NOMO-1 (cell line): ENCODE data around the gene PHF21A.

Experiments used
- DNase-seq, 2 experiments: peaks; one replicate each; lab custom pipeline; 2025; ENCODE audit not compliant: unreplicated experiment in 2 of 2; lab: John Stamatoyannopoulos, UW

Gene PHF21A

DNA sequence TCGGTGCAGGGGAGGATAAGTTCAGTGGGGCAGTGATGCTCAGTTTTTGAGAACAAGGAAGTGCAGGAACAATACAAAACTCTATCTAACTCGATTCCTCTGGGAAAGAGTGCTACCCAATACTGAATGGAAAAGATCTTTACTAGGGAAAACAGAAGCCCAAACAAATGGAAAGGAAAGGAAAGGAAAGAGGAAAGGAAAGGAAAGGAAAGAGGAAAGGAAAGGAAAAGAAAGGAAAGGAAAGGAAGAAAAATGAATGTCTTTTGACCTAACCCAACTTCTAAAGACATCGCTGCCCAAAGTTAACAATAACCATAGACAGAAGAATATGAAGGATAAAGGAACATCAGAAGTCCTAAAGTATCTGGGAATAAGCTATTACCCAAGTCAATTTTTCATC, 41.6 kb downstream of the PHF21A start:
- DNase-seq = no peak

DNA sequence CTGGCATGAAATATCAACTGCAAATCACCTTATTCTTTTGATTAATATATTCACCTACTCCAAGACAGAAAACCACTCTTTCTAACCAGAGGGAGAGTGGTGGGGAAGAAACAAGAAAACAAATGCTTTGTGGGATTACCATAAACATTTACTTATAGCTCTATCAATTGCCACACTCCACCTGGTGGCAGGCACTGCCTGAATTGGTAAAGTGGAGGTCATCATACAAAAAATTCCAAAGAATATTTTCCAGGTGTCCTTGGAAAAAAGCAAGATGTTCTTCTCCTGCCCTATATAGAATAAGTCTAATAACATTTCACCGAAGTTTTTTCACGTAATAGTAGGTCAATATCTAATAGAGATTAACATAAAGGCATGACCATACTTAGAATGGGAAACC, 45.3 kb downstream of the PHF21A start:
- no peak for DNase-seq

DNA sequence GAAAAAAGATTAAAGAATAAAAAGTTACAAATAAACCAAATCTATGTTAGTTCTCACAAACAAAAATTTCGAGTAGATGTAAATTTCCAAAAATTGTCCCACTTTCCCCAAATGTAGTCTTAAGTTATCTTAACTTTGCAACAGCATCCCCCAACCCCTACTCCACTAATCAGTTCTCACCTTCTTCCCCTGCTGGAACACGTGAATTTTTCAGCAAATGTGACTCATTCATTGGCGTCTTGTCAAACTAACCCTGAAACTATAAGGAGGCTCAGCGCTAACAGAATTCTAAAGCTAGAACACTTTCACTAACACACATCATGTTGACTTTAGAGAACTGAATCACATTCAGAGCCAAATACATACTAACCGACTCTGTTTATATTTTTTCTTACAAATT, 46.1 kb downstream of the PHF21A start:
- no peak for DNase-seq

DNA sequence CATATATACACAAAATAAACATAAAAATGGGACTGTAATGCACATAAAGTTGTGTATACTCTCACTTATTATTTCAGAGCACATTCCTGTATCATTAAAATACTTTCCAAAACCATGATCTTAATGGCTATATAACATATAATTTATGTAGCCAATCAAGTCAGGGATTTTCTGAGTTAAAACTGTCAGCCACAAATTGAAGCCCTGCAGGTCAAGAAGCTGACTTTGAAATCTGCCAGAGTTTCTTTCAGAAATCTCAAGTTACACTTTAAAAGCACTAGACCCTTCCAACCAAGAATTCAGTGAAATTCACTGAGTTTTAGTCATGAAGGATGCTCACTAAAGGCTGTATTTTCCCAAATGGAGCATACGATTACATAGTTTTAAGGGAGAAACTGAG, 47.6 kb downstream of the PHF21A start:
- no peak for DNase-seq

DNA sequence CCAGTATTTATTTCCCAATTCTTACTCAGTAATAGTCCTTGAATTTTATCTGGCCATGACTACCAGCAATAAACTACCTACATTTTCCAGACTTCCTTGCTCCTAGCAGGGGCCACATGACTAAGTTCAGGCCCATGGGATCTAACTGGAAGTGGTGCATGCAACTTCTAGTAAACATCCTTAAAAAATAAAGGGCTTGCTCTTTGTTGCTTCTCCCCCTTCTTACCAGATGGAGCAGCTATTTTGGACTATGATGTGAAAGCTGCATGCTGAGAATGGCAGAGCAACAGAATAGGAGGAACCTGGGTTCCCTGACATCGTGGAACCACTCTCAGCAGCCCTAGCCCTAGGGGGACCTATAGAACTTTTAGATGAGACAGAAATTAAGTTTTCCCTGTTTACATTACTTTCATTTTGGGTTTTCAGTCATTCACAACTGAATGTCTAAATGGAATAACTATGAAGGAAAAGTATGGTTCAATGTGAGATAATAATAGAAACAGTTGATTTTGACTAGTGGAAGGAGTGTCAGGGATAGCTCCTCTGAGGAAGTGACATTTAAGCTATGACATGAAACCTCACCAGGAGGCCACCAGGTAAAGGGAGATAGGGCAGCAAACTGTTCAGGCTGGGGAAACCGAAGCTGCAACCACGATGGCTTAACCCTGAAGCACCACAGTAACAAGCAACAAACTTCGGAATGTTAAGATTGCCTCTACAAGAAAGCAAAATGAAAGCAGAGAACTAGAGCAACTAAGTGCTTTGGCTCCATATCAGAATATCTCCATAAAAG, 48.9 kb downstream of the PHF21A start:
- DNase-seq = no peak

DNA sequence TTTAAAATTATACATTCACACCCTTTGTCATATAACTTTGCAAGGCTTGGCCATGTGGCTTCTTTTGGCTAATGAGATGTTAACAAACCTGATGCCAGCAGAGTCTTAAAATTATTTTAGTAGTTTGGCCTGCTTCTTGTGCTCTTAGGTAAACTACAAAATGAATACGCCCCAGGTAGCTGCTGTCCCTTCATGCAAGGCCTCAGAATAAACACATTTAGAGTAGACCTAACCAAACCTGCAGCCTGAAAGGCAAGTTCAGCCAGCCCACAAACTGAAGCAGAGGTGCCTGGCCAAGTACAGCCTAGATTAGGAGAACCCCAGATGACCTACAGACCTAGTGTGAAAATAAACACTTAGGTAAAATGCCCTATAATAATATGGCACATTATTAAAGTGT, 50.2 kb downstream of the PHF21A start:
- no peak for DNase-seq

DNA sequence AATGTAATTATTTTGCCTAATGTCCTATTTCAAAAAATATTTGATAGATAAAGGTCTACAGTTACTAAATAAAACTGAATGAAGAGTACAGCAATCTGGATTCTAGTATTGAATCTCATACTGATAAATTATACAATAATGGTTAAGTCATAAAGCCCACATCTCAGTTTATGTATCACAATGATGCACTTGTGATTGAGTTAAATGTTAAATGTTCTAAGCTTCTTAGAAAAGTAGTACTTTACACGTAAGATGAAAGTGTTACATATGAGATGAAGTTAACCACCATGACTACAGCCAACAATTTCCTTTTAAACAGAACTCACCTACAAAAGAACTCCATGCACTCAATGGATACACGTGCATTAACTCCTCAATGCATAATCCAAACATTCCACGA, 51.7 kb downstream of the PHF21A start:
- no peak for DNase-seq

DNA sequence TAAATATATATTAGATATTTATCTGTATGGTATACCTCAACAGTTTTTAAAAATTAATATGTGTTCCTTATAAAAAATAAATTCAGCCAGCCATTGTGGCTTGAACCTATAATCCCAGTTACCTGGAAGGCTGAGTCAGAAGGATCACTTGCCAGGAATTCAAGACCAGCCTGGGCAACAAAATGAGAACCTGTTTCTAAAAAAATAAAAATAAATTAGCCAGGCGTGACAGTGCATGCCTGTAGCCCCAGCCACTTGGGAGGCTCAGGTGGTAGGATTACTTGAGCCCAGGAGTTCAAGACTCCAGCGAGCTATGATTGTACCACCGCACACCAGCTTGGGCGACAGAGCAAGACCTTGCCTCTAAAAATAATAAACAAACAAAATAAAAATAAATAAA, 54.9 kb downstream of the PHF21A start:
- no peak for DNase-seq

DNA sequence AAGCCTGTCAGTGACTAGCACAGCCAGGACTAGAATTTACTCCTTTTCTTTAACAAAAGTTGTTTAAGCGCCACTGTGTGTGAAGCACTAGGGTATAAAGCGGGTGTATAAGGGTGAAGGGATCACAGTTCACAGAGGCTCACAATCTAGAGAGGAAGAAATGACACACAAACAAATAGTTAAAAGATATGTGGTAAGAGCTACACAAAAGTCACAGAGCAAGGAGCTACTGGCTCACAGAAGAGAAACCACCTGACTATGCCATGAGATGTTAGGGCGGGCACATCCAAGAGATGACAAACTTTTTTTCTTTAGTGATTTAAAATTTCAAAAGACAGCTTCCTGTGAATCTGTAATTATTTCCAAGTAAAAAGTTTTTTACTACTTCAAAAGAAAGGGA, 55.6 kb downstream of the PHF21A start:
- no peak for DNase-seq

DNA sequence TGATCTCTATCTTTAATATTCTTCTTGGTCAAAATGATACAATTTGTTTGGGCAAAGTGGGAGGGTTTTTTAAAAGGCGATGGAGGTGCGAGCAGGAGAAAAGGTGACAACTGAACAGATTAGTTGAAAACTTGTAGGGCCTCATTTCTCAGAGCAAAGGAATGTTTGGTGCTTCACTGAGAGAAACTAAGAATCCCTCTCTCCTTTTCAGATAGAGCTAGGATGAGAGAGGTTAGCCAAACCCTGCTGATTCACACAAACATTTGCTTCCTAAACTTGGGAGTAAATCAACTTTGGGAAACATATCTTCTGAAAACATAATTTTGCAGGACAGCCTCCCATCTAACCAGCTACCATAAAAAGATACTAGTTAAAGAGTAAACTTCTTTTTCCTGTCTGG, 57.0 kb downstream of the PHF21A start:
- DNase-seq = no peak

DNA sequence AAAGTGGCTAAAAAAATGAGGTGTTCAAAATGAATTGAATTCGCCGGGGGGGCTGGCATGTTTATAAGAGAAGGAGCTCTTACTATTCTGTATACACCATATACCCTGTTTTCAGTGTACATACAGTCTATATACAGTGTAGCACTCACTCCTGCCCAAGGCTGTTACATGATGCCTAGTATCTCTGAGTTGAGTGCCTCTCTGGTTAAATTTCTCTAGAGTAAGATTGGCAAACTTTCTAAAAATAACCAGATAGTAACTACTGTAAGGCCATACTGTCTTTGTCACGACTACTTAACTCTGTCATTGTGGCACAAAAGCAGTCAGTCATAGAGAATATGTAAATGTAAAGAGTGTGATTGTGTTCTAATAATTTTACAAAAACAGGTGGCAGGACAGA, 58.1 kb downstream of the PHF21A start:
- DNase-seq = no peak

DNA sequence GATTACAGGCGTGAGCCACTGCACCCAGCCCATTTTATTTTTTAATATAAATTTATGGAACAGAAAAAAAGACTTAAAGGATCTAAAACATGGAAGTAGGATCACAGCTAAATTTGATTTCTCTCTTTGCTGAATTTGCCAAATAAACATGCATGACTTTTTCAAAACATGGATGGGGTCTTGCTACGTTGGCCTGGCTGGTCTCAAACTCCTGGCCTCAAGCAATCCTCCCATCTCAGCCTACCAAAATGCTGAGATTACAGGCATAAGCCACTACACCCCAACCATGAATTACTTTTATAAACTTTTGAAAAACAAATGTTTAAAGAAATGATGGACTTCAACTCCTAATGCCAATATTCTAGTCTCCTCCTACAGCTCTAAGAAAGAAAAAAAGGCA, 61.2 kb downstream of the PHF21A start:
- DNase-seq = no peak

DNA sequence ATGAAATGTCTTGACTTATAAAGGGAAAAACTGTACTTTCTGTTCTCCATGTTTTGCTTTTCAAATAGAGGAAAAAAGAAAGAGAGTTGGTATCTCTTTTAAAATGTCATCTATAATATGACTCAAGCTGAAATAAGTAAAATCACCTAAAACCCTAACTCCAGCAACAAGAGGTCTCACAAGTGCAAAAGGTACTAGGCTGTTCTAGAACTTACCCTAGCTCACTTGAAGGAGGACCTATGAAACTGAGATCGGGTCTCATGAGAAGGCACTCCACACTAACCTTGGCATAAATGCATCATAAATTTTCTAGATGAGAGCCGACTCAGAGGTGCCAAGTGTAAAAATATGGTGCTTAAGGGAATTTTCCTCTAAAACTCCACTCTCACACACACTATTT, 63.8 kb downstream of the PHF21A start:
- DNase-seq = no peak

DNA sequence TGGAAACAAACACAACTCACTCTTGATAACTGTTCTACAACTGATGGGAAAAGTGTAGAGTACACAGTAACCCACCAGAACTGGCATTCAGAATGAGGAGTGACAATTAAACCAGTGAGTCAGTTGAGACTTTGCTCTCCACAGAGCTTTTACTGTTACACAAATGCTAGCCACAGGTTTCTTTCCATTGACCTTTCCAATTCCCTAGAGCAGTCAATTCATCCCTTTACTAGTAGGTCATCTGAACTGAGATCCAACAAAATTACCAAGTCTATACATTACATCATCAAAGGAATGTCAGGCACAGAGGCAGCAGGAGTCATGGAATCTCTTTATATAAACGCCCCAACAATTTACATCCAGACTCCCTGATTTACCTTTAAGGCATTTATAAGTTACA, 65.9 kb downstream of the PHF21A start:
- no peak for DNase-seq

DNA sequence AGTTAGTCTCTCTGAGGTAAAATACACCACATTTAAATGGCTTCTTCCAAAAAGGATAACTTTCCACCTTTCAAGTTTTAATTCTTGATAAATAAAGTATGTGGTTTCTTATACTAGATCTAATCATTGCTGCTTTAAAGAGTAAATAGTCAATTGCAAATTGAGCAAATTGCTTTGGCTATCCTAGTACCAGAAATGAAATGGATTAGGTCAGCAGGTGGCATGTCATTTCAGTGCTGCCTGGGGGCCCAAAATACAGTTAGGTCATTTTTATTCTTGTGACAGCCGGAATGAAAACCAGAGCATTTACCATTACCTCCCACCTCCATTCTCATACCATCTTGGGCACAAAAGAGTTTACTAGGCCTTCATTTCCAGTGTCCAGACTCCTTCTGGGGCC, 70.2 kb downstream of the PHF21A start:
- DNase-seq = no peak

DNA sequence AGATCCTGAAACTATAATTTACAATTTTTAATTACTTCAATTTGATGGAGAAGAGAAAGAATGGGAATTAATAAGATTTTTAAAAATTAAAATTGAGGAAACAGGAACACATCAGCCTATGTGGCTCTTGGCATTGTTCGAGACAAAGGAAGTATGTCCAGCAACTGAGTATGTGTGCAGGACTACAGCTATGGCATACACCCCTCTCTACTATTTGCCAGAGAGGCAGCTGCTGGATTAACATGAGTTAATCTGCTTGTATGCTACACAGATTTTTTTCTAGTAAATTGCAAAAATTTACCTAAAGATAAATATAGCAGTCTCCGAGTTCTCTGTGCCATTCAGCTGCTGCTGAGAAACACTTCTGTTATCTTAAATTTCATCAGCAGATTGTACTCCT, 70.6 kb downstream of the PHF21A start:
- no peak for DNase-seq

DNA sequence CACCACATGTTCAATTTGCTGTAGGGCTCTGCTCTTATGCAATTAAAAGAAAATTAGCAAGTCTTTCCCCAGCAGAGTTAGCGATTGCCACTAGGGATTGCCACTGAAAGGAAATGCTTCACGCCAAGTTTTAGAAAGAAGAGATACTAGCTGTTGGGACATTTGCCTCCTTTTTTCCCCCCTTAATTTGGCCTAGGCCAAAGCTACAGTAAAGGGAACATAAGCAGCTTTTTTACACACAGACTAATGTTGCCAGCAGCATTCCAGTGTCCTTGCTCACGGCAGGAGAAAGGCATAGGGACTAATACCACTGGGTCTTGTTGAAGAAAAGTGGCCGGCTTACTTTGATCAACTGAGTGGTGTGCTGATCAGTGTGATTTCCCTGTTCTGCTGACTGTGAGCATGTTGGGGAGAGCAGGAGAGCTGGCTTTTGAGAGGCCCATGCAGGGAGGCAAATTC, 71.2 kb downstream of the PHF21A start:
- DNase-seq = no peak

DNA sequence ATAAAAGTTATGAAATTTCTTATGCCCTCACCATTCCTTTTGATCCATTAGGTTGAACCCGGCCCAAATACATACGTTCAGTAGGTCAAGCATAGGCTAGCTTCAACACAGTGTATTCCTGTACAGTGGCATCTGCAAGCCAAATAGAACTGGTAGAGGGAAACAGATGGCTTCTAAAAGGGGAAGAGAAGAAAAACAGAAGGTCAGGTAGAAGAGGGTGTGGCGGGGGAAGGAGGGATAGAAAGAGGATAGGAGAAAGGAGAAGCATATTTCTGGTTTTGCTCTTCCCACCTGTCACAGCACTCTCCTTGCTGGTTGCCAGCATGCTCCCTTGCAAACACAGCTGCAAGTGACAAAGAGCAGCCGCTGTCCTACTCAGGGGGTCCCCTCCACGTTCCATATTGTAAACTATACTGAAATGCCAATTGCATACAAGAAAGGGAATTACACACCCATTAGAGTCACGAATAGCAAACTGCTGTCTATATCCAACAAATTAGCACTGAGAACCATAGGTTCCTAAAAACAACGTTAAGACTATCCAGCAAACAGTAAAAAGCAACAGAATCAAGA, 71.8 kb downstream of the PHF21A start:
- DNase-seq = peak in 1 of 2 experiments; percentile 5

DNA sequence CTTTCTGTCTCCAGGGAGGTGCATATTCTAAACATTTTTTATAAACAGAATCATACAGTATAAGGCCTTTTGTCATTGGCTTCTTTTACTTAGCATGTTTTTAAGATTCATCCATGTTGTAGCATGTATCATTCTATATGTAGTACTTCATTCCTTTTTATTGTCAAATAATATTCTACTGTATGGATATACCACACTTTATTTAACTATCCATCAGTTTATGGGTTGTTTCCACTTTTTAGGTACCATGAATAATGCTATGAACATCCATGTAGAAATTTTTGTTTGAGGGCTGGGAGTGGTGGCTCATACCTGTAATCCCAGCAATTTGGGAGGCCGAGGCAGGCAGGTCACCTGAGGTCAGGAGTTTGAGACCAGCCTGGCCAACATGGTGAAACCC, 73.1 kb downstream of the PHF21A start:
- no peak for DNase-seq

DNA sequence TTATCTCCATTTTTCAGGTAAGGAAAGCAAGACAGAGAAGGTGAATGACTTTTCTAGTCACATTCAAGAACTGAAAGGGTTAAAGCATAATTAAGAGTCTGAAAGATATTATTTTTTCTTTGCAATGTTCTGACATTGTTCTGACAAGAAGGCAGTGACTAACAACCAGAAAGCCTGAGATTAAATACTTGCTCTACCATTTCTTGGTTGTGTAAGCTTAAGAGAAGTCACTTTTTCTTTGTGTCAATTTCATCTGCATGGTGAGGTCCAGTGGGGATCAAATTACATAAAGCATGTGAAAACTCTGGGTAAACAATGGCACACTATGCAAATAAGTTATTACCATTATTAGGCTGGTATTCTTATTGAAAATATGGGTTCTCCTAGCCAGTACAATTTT, 73.7 kb downstream of the PHF21A start:
- no peak for DNase-seq

DNA sequence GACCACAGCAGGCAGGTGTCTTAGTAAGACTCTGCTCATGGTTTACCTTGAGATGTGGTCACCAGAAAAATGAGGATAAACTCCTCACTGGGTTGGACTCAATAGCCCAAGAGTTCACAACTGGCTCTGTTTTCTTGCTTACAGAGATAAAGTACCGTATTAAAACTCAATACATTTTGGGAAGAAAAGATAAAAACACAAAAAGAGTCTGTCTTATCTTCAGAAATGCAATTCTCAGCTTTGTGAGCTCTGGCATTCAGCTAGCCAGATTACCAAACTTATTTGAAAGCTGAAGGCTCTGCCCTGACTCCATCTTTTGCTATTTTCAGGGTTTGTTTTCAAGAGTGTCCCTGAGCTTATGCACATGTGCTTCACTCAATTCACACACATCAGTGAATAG, 75.4 kb downstream of the PHF21A start:
- no peak for DNase-seq

DNA sequence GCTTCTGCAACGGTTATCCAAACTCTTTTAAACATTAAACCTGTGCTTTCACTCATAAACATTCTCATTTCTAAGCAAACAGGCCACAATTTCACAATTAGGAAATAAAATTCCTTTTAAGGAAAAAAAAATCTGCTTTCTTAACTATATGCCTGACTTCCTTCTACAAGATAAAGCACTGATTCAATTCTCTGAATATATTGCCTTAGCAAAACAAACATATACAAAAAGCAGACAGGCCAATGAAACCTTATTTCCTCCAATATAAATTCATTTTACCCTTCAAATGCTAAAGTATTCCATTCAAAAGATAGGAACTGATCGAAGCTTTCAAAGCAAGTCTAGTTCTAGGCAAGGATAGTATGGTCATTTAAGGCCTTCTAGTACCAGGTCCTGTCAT, 76.7 kb downstream of the PHF21A start:
- DNase-seq = no peak

DNA sequence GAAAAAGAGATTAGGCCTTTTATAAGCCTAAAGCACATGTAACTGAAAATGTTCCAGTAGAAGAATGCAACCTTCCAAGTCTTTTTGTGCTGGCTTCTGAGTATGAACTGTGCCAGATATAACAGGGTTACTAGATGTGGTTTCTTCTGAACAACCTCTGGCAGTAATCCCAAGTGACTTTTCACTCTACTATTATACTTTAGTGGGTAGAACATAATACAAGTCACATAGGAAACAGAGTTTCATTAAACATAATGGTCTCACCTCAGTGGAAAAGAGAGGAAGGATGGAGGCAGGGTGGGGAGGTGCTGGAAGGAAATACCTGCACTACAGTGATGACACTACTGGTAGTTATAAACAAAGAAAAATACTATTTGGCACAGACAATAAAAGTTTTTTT, 81.3 kb downstream of the PHF21A start:
- DNase-seq = no peak
